Stimulated activated CD8-positive, alpha-beta memory T cell treated with anti-CD3 and anti-CD28 coated beads, Interleukin-4, amount 100 ng/mL, for 4 hours (primary cell): ENCODE data around the gene ELF2.
"Not testable (repeated sequence)": the region's sequence is repeated elsewhere in the genome, so short reads cannot be mapped to it uniquely, and the experiment has no call there.

ENCODE experiments used
- DNase-seq, 2 donors: peaks; one replicate each; pipeline ENCODE4 v3.0.0-alpha.2; 2020; ENCODE audit warnings: low read depth in 2 of 2, low spot score in 1 of 2

ELF2 gene

GRCh38 chr4:139082750-139083606, 94.0 kb downstream of the ELF2 start:
- peak; percentile 70 to 78 for DNase-seq

GRCh38 chr4:139078926-139079325, 98.1 kb downstream of the ELF2 start:
- no peak for DNase-seq

- no peak for DNase-seq
Measured at GRCh38 chr4:139077567-139078355, 99.3 kb downstream of the ELF2 start.

- DNase-seq = no peak
Measured at GRCh38 chr4:139076016-139076744, 100.8 kb downstream of the ELF2 start.

- no peak for DNase-seq
Measured at GRCh38 chr4:139060591-139060990, 116.4 kb downstream of the ELF2 start.

GRCh38 chr4:139059026-139059425, 118.0 kb downstream of the ELF2 start:
- DNase-seq = not testable (repeated sequence)

GRCh38 chr4:139054791-139055505, 122.1 kb downstream of the ELF2 start:
- no peak for DNase-seq

- no peak for DNase-seq
Measured at GRCh38 chr4:139053909-139054308, 123.1 kb downstream of the ELF2 start.

GRCh38 chr4:139050446-139050845, 126.6 kb downstream of the ELF2 start:
- DNase-seq = no peak

- no peak for DNase-seq
Measured at GRCh38 chr4:139048026-139048425, 129.0 kb downstream of the ELF2 start.

GRCh38 chr4:139044291-139044690, 132.7 kb downstream of the ELF2 start:
- DNase-seq = no peak

GRCh38 chr4:139042981-139043460, 134.0 kb downstream of the ELF2 start:
- no peak for DNase-seq

GRCh38 chr4:139038874-139039443, 138.1 kb downstream of the ELF2 start:
- DNase-seq = no peak

- no peak for DNase-seq
Measured at GRCh38 chr4:139036885-139037284, 140.1 kb downstream of the ELF2 start.

- no peak for DNase-seq
Measured at GRCh38 chr4:139035650-139036049, 141.4 kb downstream of the ELF2 start.

GRCh38 chr4:139030614-139031235, 146.3 kb downstream of the ELF2 start:
- peak; percentile 41 to 54 for DNase-seq

GRCh38 chr4:139029866-139030363, 147.1 kb downstream of the ELF2 start:
- DNase-seq = not testable (repeated sequence)

GRCh38 chr4:139028191-139028661, 148.8 kb downstream of the ELF2 start:
- no peak for DNase-seq

- DNase-seq = no peak
Measured at GRCh38 chr4:139027776-139028175, 149.2 kb downstream of the ELF2 start.

- no peak for DNase-seq
Measured at GRCh38 chr4:139025841-139026240, 151.2 kb downstream of the ELF2 start.
